Spinal cord (tissue), 10 donors: Measurements from ENCODE around the gene ROR1. TPM values are rescaled to one million over a fixed set of nuclear protein-coding genes. Genes with fewer than 3 reads are reported as not detected.

Experiments used
- DNase-seq, 6 donors: peaks; one replicate each; pipeline versions ENCODE4 v3.0.0 to v3.0.0-alpha.2; 2013 to 2015; ENCODE audit warnings: low spot score in 6 of 6, low read depth in 4 of 6
- H3K27ac ChIP-seq: one replicate; pipeline ENCODE4 v1.5.1; 2013; ENCODE audit warnings: low read depth, low read length, control low read depth
- H3K27me3 ChIP-seq: one replicate; pipeline ENCODE4 v1.6.1; 2013; ENCODE audit warnings: low read length; ENCODE audit not compliant: control insufficient read depth, insufficient read depth
- H3K36me3 ChIP-seq: one replicate; pipeline ENCODE4 v1.6.1; 2013; ENCODE audit warnings: low read length; ENCODE audit not compliant: control insufficient read depth, insufficient read depth
- H3K4me1 ChIP-seq: one replicate; pipeline ENCODE4 v1.6.1; 2013; ENCODE audit warnings: low read length; ENCODE audit not compliant: control insufficient read depth, insufficient read depth
- H3K4me3 ChIP-seq: one replicate; pipeline ENCODE4 v1.5.1; 2013; ENCODE audit warnings: low read depth, low read length, control low read depth
- H3K9me3 ChIP-seq: one replicate; pipeline ENCODE4 v1.6.1; 2013; ENCODE audit warnings: low read length; ENCODE audit not compliant: control insufficient read depth, insufficient read depth
- WGBS: methylation state at CpG from one replicate; pipeline ENCODE4 v1.1.5; 2013; ENCODE audit warnings: missing lambda C conversion rate; ENCODE audit not compliant: insufficient coverage; 5-methylcytosine and 5-hydroxymethylcytosine counted together
- polyA plus RNA-seq, 2 donors: library from polyadenylated mRNA; unstranded; fragments of 120-200 nt; gene quantifications; one replicate each; pipeline ENCODE4 v1.2.1, GENCODE V29; 2013; ENCODE audit not compliant: insufficient read length in 2 of 2
- total RNA-seq, 2 donors: library from RNA; depleted of rRNA in 1 of 2; stranded (reverse); fragments of 120-200 nt in 1 of 2; fragments of >200 nt in 1 of 2; gene quantifications; one replicate each; pipeline versions ENCODE4 v1.2.3 to v1.2.4, GENCODE V29; 2013 to 2014
- donor health status: healthy.

The ROR1 gene
- total and polyA plus RNA-seq, 4 donors, result 4.0 to 16.5 (median 7.9) TPM

GRCh38 chr1:63945943-63946342 lies 172.1 kb downstream of the ROR1 start:
- no peak for DNase-seq
- Histone ChIP-seq H3K36me3 (no peaks in the 10 kb centered on the region), H3K27ac (no peak overlapping the region), H3K9me3 (no peaks in the 10 kb centered on the region), H3K27me3 (no peaks in the 10 kb centered on the region), H3K4me1 (no peaks in the 10 kb centered on the region), H3K4me3 (no peak overlapping the region)
- no CpG with 5 or more reads among the region's 1 CpG for WGBS

- DNase-seq, result peak in 2 of 6 donors; percentile 6 to 24
- Histone ChIP-seq H3K4me1 (no peaks in the 10 kb centered on the region), H3K27ac (peak overlapping the region; percentile 7), H3K9me3 (no peaks in the 10 kb centered on the region), H3K4me3 (no peak overlapping the region), H3K27me3 (no peaks in the 10 kb centered on the region), H3K36me3 (no peaks in the 10 kb centered on the region)
- WGBS, result 47% methylated on average over 6 of the region's 11 CpGs
These were observed 173.2 kb downstream of the ROR1 start for GRCh38 chr1:63946866-63947491.

- Histone ChIP-seq H3K36me3 (no peaks in the 10 kb centered on the region), H3K4me3 (no peak overlapping the region), H3K4me1 (no peaks in the 10 kb centered on the region), H3K27me3 (no peaks in the 10 kb centered on the region), H3K9me3 (no peaks in the 10 kb centered on the region), H3K27ac (no peak overlapping the region)
- no peak for DNase-seq
- 100% methylated on average over 2 of the region's 3 CpGs for WGBS
These were observed 174.1 kb downstream of the ROR1 start for GRCh38 chr1:63947904-63948303.

GRCh38 chr1:63950023-63950422 lies 176.2 kb downstream of the ROR1 start:
- H3K4me1 ChIP-seq, result no peaks in the 10 kb centered on the region
- H3K4me3 ChIP-seq, result no peak overlapping the region
- H3K27me3 ChIP-seq, result no peaks in the 10 kb centered on the region
- WGBS, result 80% methylated on average over 1 of the region's 3 CpGs
- peaks cover 4% of the 10 kb centered on the region for H3K9me3 ChIP-seq
- no peak overlapping the region for H3K27ac ChIP-seq
- H3K36me3 ChIP-seq, result no peaks in the 10 kb centered on the region
- DNase-seq, result no peak

- peaks cover 4% of the 10 kb centered on the region for H3K9me3 ChIP-seq
- DNase-seq, result no peak
- no peaks in the 10 kb centered on the region for H3K36me3 ChIP-seq
- no peak overlapping the region for H3K27ac ChIP-seq
- no peaks in the 10 kb centered on the region for H3K4me1 ChIP-seq
- 47% methylated on average over 2 of the region's 5 CpGs for WGBS
- no peaks in the 10 kb centered on the region for H3K27me3 ChIP-seq
- no peak overlapping the region for H3K4me3 ChIP-seq
These were observed 177.5 kb downstream of the ROR1 start for GRCh38 chr1:63951059-63951946.

GRCh38 chr1:63954187-63954586 lies 180.4 kb downstream of the ROR1 start:
- no peak for DNase-seq
- Histone ChIP-seq H3K4me1 (no peaks in the 10 kb centered on the region), H3K27me3 (no peaks in the 10 kb centered on the region), H3K27ac (no peak overlapping the region), H3K9me3 (peaks cover 4% of the 10 kb centered on the region), H3K4me3 (no peak overlapping the region), H3K36me3 (no peaks in the 10 kb centered on the region)
- no CpG with 5 or more reads among the region's 1 CpG for WGBS

- Histone ChIP-seq H3K4me3 (no peak overlapping the region), H3K27ac (no peak overlapping the region), H3K27me3 (no peaks in the 10 kb centered on the region), H3K9me3 (peaks cover 4% of the 10 kb centered on the region), H3K4me1 (no peaks in the 10 kb centered on the region), H3K36me3 (no peaks in the 10 kb centered on the region)
- WGBS, result 97% methylated on average over 5 of the region's 8 CpGs
- DNase-seq, result no peak
These were observed 181.7 kb downstream of the ROR1 start for GRCh38 chr1:63955370-63956145.

- peaks cover 4% of the 10 kb centered on the region for H3K9me3 ChIP-seq
- no CpG with 5 or more reads among the region's 2 CpGs for WGBS
- DNase-seq, result no peak
- no peak overlapping the region for H3K27ac ChIP-seq
- no peaks in the 10 kb centered on the region for H3K36me3 ChIP-seq
- no peak overlapping the region for H3K4me3 ChIP-seq
- no peaks in the 10 kb centered on the region for H3K27me3 ChIP-seq
- H3K4me1 ChIP-seq, result no peaks in the 10 kb centered on the region
These were observed 184.7 kb downstream of the ROR1 start for GRCh38 chr1:63958556-63958955.

GRCh38 chr1:63960326-63960725 lies 186.5 kb downstream of the ROR1 start:
- Histone ChIP-seq H3K4me1 (no peaks in the 10 kb centered on the region), H3K27ac (no peak overlapping the region), H3K36me3 (no peaks in the 10 kb centered on the region), H3K4me3 (no peak overlapping the region), H3K9me3 (no peaks in the 10 kb centered on the region), H3K27me3 (no peaks in the 10 kb centered on the region)
- 84% methylated on average over 5 of the region's 5 CpGs for WGBS
- no peak for DNase-seq
